Mesothelial cell of epicardium (in vitro differentiated cells): ENCODE results near the gene DHRSX. TPM values are rescaled to one million over a fixed set of nuclear protein-coding genes. Genes with fewer than 3 reads are reported as not detected.
"Not testable (repeated sequence)": the region's sequence is repeated elsewhere in the genome, so short reads cannot be mapped to it uniquely, and the experiment has no call there.

Source experiments
- DNase-seq, 2 experiments: peaks; one replicate each; pipeline ENCODE4 v3.0.0; 2021; ENCODE audit warnings: low spot score in 2 of 2; ENCODE audit not compliant: unreplicated experiment in 2 of 2
- H3K27ac Mint-ChIP-seq: 2 replicates; pipeline ENCODE4 v1.8.0; 2021; ENCODE audit warnings: mixed read lengths
- H3K27me3 Mint-ChIP-seq: 2 replicates; pipeline ENCODE4 v1.8.0; 2021; ENCODE audit warnings: low read depth, mixed read lengths
- H3K36me3 Mint-ChIP-seq: 2 replicates; pipeline ENCODE4 v1.8.0; 2021; ENCODE audit warnings: mixed read lengths
- H3K4me1 Mint-ChIP-seq: 2 replicates; pipeline ENCODE4 v1.8.0; 2021; ENCODE audit warnings: mixed read lengths
- H3K4me3 Mint-ChIP-seq: 2 replicates; pipeline ENCODE4 v1.8.0; 2021; ENCODE audit warnings: mild to moderate bottlenecking, moderate library complexity, mixed read lengths
- H3K9me3 Mint-ChIP-seq: 2 replicates; pipeline ENCODE4 v1.8.0; 2021; ENCODE audit warnings: mixed read lengths
- total RNA-seq: library from RNA; stranded (reverse); gene quantifications from 3 replicates; pipeline ENCODE4 v1.2.1, GENCODE V29; 2021
- TF ChIP-seq, protein P1 (sequence below): fragments of 200-600 bp; sonication (generic); IDR thresholded peaks from one replicate; pipeline ENCODE4 v1.5.0; 2021; ENCODE audit warnings: antibody characterized with exemption; ENCODE audit not compliant: unreplicated experiment

The DHRSX gene
- total RNA-seq, 1 donor from 2014 or later: 43.5 TPM

DNA sequence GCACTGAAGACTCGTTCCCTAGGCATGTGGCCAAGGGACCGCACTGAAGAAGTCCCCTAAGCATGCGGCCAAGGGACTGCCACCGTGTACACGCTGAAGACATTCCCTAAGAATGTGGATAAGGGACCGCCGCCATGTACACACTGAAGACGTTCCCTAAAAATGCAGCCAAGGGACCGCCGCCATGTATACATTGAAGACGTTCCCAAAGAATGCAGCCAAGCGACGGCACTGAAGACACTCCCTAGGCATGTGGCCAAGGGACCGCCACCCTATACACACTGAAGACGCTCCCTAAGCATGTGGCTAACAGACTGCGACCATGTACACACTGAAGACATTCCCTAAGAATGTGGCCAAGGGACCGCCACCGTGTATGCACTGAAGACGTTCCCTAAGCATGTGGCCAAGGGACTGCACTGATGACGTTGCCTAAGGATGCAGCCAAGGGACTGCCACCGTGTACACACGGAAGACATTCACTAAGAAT lies 31.5 kb downstream of the DHRSX start:
- no peak overlapping the region for H3K27ac Mint-ChIP-seq
- no peaks in the 10 kb centered on the region for H3K27me3 Mint-ChIP-seq
- no peak overlapping the region for H3K4me3 Mint-ChIP-seq
- TF ChIP-seq, protein P1, sequence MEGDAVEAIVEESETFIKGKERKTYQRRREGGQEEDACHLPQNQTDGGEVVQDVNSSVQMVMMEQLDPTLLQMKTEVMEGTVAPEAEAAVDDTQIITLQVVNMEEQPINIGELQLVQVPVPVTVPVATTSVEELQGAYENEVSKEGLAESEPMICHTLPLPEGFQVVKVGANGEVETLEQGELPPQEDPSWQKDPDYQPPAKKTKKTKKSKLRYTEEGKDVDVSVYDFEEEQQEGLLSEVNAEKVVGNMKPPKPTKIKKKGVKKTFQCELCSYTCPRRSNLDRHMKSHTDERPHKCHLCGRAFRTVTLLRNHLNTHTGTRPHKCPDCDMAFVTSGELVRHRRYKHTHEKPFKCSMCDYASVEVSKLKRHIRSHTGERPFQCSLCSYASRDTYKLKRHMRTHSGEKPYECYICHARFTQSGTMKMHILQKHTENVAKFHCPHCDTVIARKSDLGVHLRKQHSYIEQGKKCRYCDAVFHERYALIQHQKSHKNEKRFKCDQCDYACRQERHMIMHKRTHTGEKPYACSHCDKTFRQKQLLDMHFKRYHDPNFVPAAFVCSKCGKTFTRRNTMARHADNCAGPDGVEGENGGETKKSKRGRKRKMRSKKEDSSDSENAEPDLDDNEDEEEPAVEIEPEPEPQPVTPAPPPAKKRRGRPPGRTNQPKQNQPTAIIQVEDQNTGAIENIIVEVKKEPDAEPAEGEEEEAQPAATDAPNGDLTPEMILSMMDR: no peak
- H3K4me1 Mint-ChIP-seq: peaks cover 3% of the 10 kb centered on the region
- no peak for DNase-seq
- peaks cover 13% of the 10 kb centered on the region for H3K36me3 Mint-ChIP-seq
- H3K9me3 Mint-ChIP-seq: peaks cover 5% of the 10 kb centered on the region

DNA sequence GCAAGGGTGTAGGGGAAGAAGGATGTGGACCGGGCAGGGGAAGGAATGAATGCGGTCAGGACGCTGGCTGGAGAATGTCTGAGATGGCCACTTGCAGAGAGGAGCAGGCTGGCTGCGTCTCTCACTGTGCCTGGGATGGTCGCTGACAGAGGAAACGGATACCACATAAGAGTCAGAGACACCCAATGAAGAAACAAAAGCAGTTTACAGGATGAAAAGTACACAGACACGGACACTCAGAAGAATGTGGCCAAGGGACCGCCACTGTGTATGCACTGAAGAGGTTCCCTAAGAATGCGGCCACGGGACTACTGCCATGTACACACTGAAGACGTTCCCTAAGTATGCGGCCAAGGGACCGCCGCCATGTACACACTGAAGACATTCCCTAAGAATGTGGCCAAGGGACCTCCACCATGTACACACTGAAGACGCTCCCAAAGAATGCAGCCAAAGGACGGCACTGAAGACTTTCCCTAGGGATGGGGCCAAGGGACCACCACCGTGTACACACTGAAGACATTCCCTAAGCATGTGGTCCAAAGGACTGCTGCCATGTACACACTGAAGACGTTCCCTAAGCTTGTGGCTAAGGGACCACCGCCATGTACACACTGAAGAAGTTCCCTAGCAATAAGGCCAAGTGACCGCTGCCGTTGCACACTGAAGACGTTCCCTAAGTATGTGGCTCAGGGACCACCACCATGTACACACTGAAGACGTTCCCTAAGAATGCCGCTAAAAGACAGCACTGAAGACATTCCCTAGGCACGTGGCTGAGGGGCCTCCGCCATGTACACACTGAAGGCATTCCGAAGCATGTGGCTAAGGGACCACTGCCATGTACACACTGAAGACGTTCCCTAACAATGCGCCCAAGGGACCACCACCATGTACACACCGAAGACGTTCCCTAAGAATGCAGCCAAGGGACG lies 32.2 kb downstream of the DHRSX start:
- TF ChIP-seq, protein P1: no peak
- H3K27me3 Mint-ChIP-seq: no peaks in the 10 kb centered on the region
- H3K4me1 Mint-ChIP-seq: peaks cover 6% of the 10 kb centered on the region
- DNase-seq: no peak
- H3K27ac Mint-ChIP-seq: no peak overlapping the region
- H3K36me3 Mint-ChIP-seq: peaks cover 13% of the 10 kb centered on the region
- no peak overlapping the region for H3K4me3 Mint-ChIP-seq
- H3K9me3 Mint-ChIP-seq: peaks cover 5% of the 10 kb centered on the region

DNA sequence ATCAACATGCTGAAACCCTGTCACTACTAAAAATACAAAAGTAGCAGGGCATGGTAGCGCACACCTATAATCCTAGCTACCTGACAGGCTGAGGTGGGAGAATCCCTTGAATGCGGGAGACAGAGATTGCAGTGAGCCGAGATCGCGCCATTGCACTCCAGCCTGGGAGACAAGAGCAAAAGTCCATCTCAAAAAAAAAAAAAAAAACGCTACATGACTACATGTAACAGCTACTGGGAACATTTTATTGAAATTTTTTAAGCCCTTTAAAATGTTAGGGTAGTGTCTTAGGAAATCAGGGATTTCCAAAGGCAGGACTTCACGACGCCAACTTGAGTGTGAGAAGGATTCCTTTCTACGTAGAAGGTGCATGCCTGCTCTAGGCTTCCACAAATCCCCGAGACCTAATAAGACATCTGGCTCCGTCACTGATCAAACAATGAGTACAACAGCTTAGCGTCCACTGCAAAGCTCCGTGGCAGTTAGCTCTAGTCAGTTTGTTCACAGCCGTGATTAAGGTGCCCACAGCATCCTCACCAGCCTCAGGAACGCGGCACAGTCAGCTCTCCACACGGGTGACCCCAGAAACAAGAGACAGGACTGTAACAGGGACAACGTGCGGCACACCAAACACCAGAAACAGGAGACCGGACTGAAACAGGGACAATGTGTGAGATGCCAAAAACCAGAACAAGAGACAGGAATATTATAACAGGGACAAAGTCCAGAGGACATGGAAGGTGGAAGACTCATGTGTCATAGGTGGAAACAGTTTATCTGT lies 33.7 kb downstream of the DHRSX start:
- Mint-ChIP-seq H3K4me1 (peaks cover 12% of the 10 kb centered on the region), H3K27me3 (no peaks in the 10 kb centered on the region), H3K9me3 (peaks cover 5% of the 10 kb centered on the region), H3K4me3 (no peak overlapping the region), H3K36me3 (peaks cover 13% of the 10 kb centered on the region), H3K27ac (no peak overlapping the region)
- no peak for DNase-seq
- TF ChIP-seq, protein P1: no peak

DNA sequence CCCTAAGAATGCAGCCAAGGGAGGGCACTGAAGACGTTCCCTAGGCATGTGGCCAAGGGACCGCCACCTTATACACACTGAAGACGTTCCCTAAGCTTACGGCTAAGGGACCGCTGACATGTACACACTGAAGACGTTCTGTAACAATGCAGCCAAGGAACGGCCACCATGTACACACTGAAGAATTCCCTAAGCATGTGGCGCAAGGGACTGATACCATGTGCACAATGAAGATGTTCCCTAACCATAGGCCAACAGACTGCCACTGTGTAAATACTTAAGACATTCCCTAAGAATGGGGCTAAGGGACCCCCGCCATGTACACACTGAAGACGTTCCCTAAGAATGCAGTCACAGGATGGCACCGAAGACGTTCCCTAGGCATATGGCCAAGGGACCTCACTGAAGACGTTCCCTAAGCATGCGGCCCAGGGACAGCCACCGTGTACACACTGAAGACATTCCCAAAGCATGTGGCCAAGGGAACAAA lies 36.1 kb downstream of the DHRSX start:
- Mint-ChIP-seq H3K27me3 (no peaks in the 10 kb centered on the region), H3K27ac (no peak overlapping the region), H3K4me3 (no peak overlapping the region), H3K36me3 (peaks cover 8% of the 10 kb centered on the region), H3K9me3 (peaks cover under 1% of the 10 kb centered on the region), H3K4me1 (peaks cover 12% of the 10 kb centered on the region)
- TF ChIP-seq, protein P1: no peak
- no peak for DNase-seq

DNA sequence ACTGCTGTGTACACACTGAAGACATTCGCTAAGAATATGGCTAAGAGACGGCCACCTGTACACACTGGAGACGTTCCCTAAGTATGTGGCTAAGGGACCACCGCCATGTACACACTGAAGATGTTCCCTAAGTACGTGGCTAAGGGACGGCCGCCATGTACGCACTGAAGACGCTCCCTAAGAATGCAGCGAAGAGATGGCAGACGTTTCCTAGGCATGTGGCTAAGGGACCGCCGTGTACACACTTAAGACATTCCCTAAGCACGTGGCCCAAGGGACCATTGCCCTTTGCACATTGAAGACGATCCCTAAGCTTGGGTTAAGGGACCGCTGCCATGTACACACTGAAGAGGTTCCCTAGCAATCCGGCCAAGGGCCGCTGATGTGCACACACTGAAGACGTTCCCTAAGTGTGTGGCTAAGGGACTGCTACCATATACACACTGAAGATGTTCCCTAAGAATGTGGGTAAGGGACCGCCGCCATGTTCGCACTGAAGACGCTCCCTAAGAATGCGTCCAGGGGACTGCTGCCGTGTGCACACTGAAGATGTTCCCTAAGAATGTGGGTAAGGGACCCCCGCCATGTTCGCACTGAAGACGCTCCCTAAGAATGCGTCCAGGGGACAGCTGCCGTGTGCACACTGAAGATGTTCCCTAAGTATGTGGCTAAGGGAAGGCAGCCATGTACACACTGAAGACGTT lies 36.7 kb downstream of the DHRSX start:
- peaks cover 12% of the 10 kb centered on the region for H3K4me1 Mint-ChIP-seq
- H3K27me3 Mint-ChIP-seq: no peaks in the 10 kb centered on the region
- TF ChIP-seq, protein P1: no peak
- H3K27ac Mint-ChIP-seq: no peak overlapping the region
- H3K4me3 Mint-ChIP-seq: no peak overlapping the region
- H3K36me3 Mint-ChIP-seq: peaks cover 4% of the 10 kb centered on the region
- DNase-seq: no peak
- no peaks in the 10 kb centered on the region for H3K9me3 Mint-ChIP-seq

DNA sequence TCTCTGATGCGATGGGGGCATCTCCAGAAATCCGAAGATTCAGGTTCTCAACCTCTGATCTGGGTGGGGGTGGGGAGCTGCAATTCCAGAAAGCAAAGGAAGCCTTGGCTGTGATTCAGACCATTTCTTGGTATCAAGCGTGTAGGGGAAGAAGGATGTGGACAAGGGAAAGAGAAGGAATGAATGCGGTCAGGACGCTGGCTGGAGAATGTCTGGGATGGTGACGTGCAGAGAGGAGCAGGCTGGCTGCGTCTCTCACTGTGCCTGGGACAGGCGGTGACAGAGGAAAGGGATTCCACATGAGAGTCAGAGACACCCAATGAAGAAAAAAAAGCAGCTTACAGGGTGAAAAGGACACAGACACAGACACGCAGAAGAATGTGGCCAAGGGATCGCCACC lies 37.3 kb downstream of the DHRSX start:
- DNase-seq, H3K27me3 Mint-ChIP-seq, H3K9me3 Mint-ChIP-seq, H3K4me3 Mint-ChIP-seq, H3K36me3 Mint-ChIP-seq: not testable (repeated sequence)
- Mint-ChIP-seq H3K4me1 (peaks cover 12% of the 10 kb centered on the region), H3K27ac (peak overlapping the region; percentile 74)
